H1 (cell line): Measurements from ENCODE around the gene PI4K2A. TPM values are rescaled to one million over a fixed set of nuclear protein-coding genes. Genes with fewer than 3 reads are reported as not detected.

Source experiments
- CTCF ChIA-PET: fragments of 300-600 bp; sonication (Branson Sonifier 250); formaldehyde crosslinking; loops from one replicate; lab custom pipeline; 2021; ENCODE audit not compliant: partially characterized antibody; lab: Charles Lee
- POLR2A ChIA-PET: fragments of 300-600 bp; sonication (Branson Sonifier 250); formaldehyde crosslinking; loops from one replicate; lab custom pipeline; 2021; ENCODE audit warnings: inconsistent platforms; ENCODE audit not compliant: partially characterized antibody; lab: Charles Lee
- DNase-seq, 2 experiments: peaks; one replicate each; pipeline versions ENCODE4 v3.0.0 to v3.0.0-alpha.2; 2010 to 2022; ENCODE audit warnings: low spot score in 2 of 2, low read depth in 1 of 2, mixed read lengths in 1 of 2
- FAIRE-seq: peaks from 2 replicates; lab custom pipeline; 2011; peaks lifted over from hg19 to GRCh38; lab: Jason Lieb, UNC
- H2AFZ ChIP-seq: 2 replicates; pipeline ENCODE4 v1.8.1; 2012; ENCODE audit warnings: low read length, inconsistent platforms
- H2AK5ac ChIP-seq: 2 replicates; pipeline ENCODE4 v1.6.1; 2013; ENCODE audit warnings: low read depth, low read length
- H2BK120ac ChIP-seq: replicated peaks from 2 replicates; pipeline ENCODE3; 2013; ENCODE audit warnings: low read depth, low read length, inconsistent platforms
- H2BK12ac ChIP-seq: 2 replicates; pipeline ENCODE4 v1.6.1; 2013; ENCODE audit warnings: low read depth, low read length
- H2BK15ac ChIP-seq: 2 replicates; pipeline ENCODE4 v1.6.1; 2013; ENCODE audit warnings: low read length
- H2BK20ac ChIP-seq: 2 replicates; pipeline ENCODE4 v1.6.1; 2013; ENCODE audit warnings: low read length
- H2BK5ac ChIP-seq: 2 replicates; pipeline ENCODE4 v1.6.1; 2013; ENCODE audit warnings: low read depth, low read length
- H3K14ac ChIP-seq: 2 replicates; pipeline ENCODE4 v1.6.1; 2013; ENCODE audit warnings: inconsistent platforms; ENCODE audit not compliant: insufficient read length
- H3K18ac ChIP-seq: 2 replicates; pipeline ENCODE4 v1.6.1; 2013; ENCODE audit warnings: low read length; ENCODE audit errors: extremely low read depth
- H3K23ac ChIP-seq: 2 replicates; pipeline ENCODE4 v1.6.1; 2013; ENCODE audit warnings: inconsistent platforms; ENCODE audit not compliant: insufficient read length
- H3K23me2 ChIP-seq: 2 replicates; pipeline ENCODE4 v1.6.1; 2013; ENCODE audit warnings: low read depth, low read length
- H3K27ac ChIP-seq: 2 replicates; pipeline ENCODE4 v1.6.1; 2011; ENCODE audit warnings: low read depth, low read length, inconsistent platforms
- H3K27me3 ChIP-seq, 4 experiments: replicated peaks in 1 of 4; 1 replicate in 1 of 4; 2 replicates in 3 of 4; pipeline versions ENCODE4 v1.6.1 to v1.8.1; 2011 to 2013; ENCODE audit warnings: low read length in 3 of 4, mild to moderate bottlenecking in 3 of 4, inconsistent platforms in 2 of 4, mixed read lengths in 2 of 4, moderate library complexity in 1 of 4; ENCODE audit not compliant: control insufficient read depth in 3 of 4, insufficient read depth in 3 of 4; ENCODE audit errors: extremely low read depth in 1 of 4
- H3K36me3 ChIP-seq, 4 experiments: 2 replicates each; pipeline versions ENCODE4 v1.6.1 to v1.8.1; 2011 to 2013; ENCODE audit warnings: mild to moderate bottlenecking in 4 of 4, low read length in 3 of 4, moderate library complexity in 2 of 4, control low read depth in 1 of 4, inconsistent platforms in 1 of 4; ENCODE audit not compliant: insufficient read depth in 4 of 4, control insufficient read depth in 2 of 4
- H3K4ac ChIP-seq: replicated peaks from 2 replicates; pipeline ENCODE3; 2013; ENCODE audit warnings: low read length, low read depth, mixed read lengths, inconsistent platforms; ENCODE audit not compliant: insufficient read length
- H3K4me1 ChIP-seq, 4 experiments: replicated peaks in 1 of 4; 1 replicate in 1 of 4; 2 replicates in 3 of 4; pipeline versions ENCODE4 v1.6.1 to v1.8.1; 2011 to 2013; ENCODE audit warnings: low read length in 3 of 4, inconsistent platforms in 2 of 4, mixed read lengths in 1 of 4; ENCODE audit not compliant: insufficient read depth in 4 of 4, control insufficient read depth in 3 of 4
- H3K4me2 ChIP-seq, 2 experiments: 2 replicates each; pipeline versions ENCODE4 v1.6.1 to v1.8.1; 2011 to 2013; ENCODE audit warnings: low read depth in 2 of 2, low read length in 2 of 2, control low read depth in 1 of 2, inconsistent platforms in 1 of 2, mild to moderate bottlenecking in 1 of 2; ENCODE audit not compliant: insufficient read depth in 1 of 2
- H3K4me3 ChIP-seq, 4 experiments: fragments of 200-600, 300-600 bp in 1 of 4; sonication (generic), shearing (Covaris generic), sonication (Bioruptor Twin) in 1 of 4; 2 replicates each; pipeline versions ENCODE4 v1.5.1 to v1.8.1; 2011 to 2016; ENCODE audit warnings: low read length in 4 of 4, low read depth in 3 of 4, control low read depth in 2 of 4, inconsistent platforms in 2 of 4, mild to moderate bottlenecking in 2 of 4, mixed read lengths in 1 of 4, moderate library complexity in 1 of 4; ENCODE audit not compliant: insufficient read depth in 2 of 4; ENCODE audit errors: extremely low read depth in 1 of 4
- H3K56ac ChIP-seq: replicated peaks from 2 replicates; pipeline ENCODE3; 2013; ENCODE audit warnings: low read depth, mild to moderate bottlenecking, mixed read lengths, low read length, inconsistent platforms; ENCODE audit not compliant: insufficient read length
- H3K79me1 ChIP-seq: 2 replicates; pipeline ENCODE4 v1.6.1; 2013; ENCODE audit warnings: low read depth, low read length, control low read depth
- H3K79me2 ChIP-seq, 2 experiments: 2 replicates each; pipeline versions ENCODE4 v1.6.1 to v1.8.1; 2012 to 2013; ENCODE audit warnings: low read length in 2 of 2, mild to moderate bottlenecking in 2 of 2, inconsistent platforms in 1 of 2; ENCODE audit not compliant: insufficient read depth in 2 of 2, control insufficient read depth in 1 of 2
- H3K9ac ChIP-seq, 4 experiments: replicated peaks in 1 of 4; 1 replicate in 1 of 4; 2 replicates in 3 of 4; pipeline versions ENCODE4 v1.6.1 to v1.8.1; 2011 to 2013; ENCODE audit warnings: low read depth in 3 of 4, low read length in 3 of 4, control low read depth in 2 of 4, mild to moderate bottlenecking in 2 of 4, moderate library complexity in 2 of 4, inconsistent platforms in 1 of 4; ENCODE audit errors: extremely low read depth in 1 of 4
- H3K9me3 ChIP-seq, 2 experiments: 2 replicates each; pipeline versions ENCODE4 v1.6.1 to v1.8.1; 2012 to 2013; ENCODE audit warnings: mild to moderate bottlenecking in 2 of 2, moderate library complexity in 2 of 2, control low read depth in 1 of 2, inconsistent platforms in 1 of 2, low read depth in 1 of 2, low read length in 1 of 2, mixed read lengths in 1 of 2; ENCODE audit not compliant: insufficient read depth in 2 of 2
- H4K20me1 ChIP-seq, 2 experiments: replicated peaks in 1 of 2; 2 replicates each; pipeline versions ENCODE3 to v1.8.1; 2011 to 2013; ENCODE audit warnings: inconsistent platforms in 2 of 2, low read length in 2 of 2, mild to moderate bottlenecking in 1 of 2; ENCODE audit not compliant: insufficient read depth in 2 of 2, control insufficient read depth in 1 of 2
- H4K5ac ChIP-seq: 2 replicates; pipeline ENCODE4 v1.6.1; 2013; ENCODE audit warnings: low read length, low read depth, mixed read lengths, inconsistent platforms; ENCODE audit not compliant: insufficient read length
- H4K8ac ChIP-seq: 2 replicates; pipeline ENCODE4 v1.8.0; 2013; ENCODE audit warnings: mild to moderate bottlenecking, moderate library complexity, low read length, inconsistent platforms; ENCODE audit not compliant: insufficient read depth; ENCODE audit errors: extremely low read depth
- H4K91ac ChIP-seq: replicated peaks from 2 replicates; pipeline ENCODE3; 2013; ENCODE audit warnings: low read length, mixed read lengths, inconsistent platforms; ENCODE audit not compliant: insufficient read length
- BACH1 ChIP-seq: IDR thresholded peaks from 2 replicates; pipeline ENCODE4 v1.6.1; 2012; ENCODE audit warnings: low read length, improper control_type of control experiment
- BRCA1 ChIP-seq: IDR thresholded peaks from 2 replicates; pipeline ENCODE4 v1.6.1; 2012; ENCODE audit warnings: low read depth, low read length, improper control_type of control experiment
- CHD1 ChIP-seq: IDR thresholded peaks from 2 replicates; pipeline ENCODE4 v1.6.1; 2012; ENCODE audit warnings: low read depth, low read length, improper control_type of control experiment
- JUN ChIP-seq: IDR thresholded peaks from 2 replicates; pipeline ENCODE4 v1.6.1; 2011; ENCODE audit warnings: low read depth, mild to moderate bottlenecking, improper control_type of control experiment, low read length
- POU5F1 ChIP-seq: IDR thresholded peaks from 2 replicates; pipeline ENCODE4 v1.6.1; 2011; ENCODE audit warnings: low read depth, mild to moderate bottlenecking, low read length, moderate library complexity
- SIX5 ChIP-seq: IDR thresholded peaks from 2 replicates; pipeline ENCODE4 v1.6.1; 2011; ENCODE audit warnings: mild to moderate bottlenecking, low read depth, low read length
- SP2 ChIP-seq: IDR thresholded peaks from 2 replicates; pipeline ENCODE4 v1.6.1; 2012; ENCODE audit warnings: mild to moderate bottlenecking, low read length, inconsistent platforms
- WGBS, 2 experiments: shearing (Covaris generic) in 1 of 2; methylation state at CpG; one replicate each; pipeline versions ENCODE4 v1.1.6 to v1.1.7; 2013 to 2015; ENCODE audit warnings: low lambda C conversion rate in 2 of 2, mixed read lengths in 2 of 2, inconsistent platforms in 1 of 2, low coverage in 1 of 2, missing lambda C conversion rate in 1 of 2; ENCODE audit not compliant: insufficient replicate concordance in 2 of 2, insufficient coverage in 1 of 2, insufficient read length in 1 of 2; ENCODE audit errors: extremely low coverage in 1 of 2, missing lambda C conversion rate in 1 of 2; 5-methylcytosine and 5-hydroxymethylcytosine counted together
- polyA plus RNA-seq, 7 experiments: library from polyadenylated mRNA; depleted of rRNA in 3 of 7; stranded (reverse) in 5 of 7; unstranded in 2 of 7; fragments of >200 nt in 5 of 7; fragments of 200-250 nt in 2 of 7; gene quantifications; 1 replicate in 5 of 7; 2 replicates in 1 of 7; 4 replicates in 1 of 7; pipeline versions ENCODE4 v1.2.1 to v1.2.3, GENCODE V29; 2011 to 2013; ENCODE audit warnings: missing spikeins in 2 of 7, mixed read lengths in 2 of 7
- total RNA-seq: library from RNA; stranded (reverse); fragmentation: NEBNext Ultra II Directional; extraction: Animal tissue kit (Norgen Biotek cat#: 25700); gene quantifications from 2 replicates; pipeline ENCODE4 v1.2.1, GENCODE V29; 2021

PI4K2A gene
- total and polyA plus RNA-seq, 2 of the 8 experiments (the other 6 are each of a cell fraction or from before 2014, with no cell fraction given) = 20.7 to 21.9 TPM

DNA sequence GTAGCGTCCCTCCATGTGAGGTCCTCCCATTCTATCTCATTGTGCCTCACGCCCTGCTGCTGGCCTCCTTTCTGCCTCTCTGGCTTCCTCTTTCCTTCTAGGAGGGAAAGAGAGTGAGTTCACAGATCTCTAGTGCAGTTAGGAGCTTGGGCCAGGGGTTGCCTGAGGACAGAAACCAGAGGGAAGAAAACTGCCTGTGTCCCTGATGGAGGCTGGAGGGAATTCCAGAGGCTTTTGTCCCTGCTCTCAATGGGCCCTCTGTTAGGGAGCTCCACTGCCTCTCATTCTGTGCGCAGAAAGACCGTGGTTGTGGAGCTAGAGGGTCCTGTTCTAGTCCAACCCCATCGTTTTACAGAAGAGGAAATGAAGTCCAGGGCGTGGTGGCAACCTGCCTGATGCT lies 77.7 kb downstream of the PI4K2A start:
- H4K91ac ChIP-seq = no peak overlapping the region
- H2BK5ac ChIP-seq = no peak overlapping the region
- H3K27ac ChIP-seq = no peak overlapping the region
- no peak overlapping the region for H3K14ac ChIP-seq
- 91% methylated on average over 6 of the region's 6 CpGs; no CpG with 5 or more reads in 1 of the 2 experiments for WGBS, 2 experiments
- no peak overlapping the region for H3K9ac ChIP-seq
- H2AK5ac ChIP-seq = no peak overlapping the region
- no peak for DNase-seq
- H3K79me1 ChIP-seq = 0 out of 2 replicates have a peak, but pooled peaks cover 2% of the 10 kb centered on the region
- H4K5ac ChIP-seq = no peak overlapping the region
- no peaks in the 10 kb centered on the region for H3K27me3 ChIP-seq
- no peak overlapping the region for H2BK12ac ChIP-seq
- no peak overlapping the region for H3K4me3 ChIP-seq
- H3K4me2 ChIP-seq = no peak overlapping the region; a peak in 1 of 4 replicates
- ChIA-PET CTCF (interaction anchor here (0.6 to 20.9 kb wide), 6 partner anchors 12 to 273 kb away, joined by 3 to 773 read pairs (median 58); partner anchors contain the start of gene ZFYVE27), POLR2A (interaction anchor here (0.8 to 12.5 kb wide), 5 partner anchors 10 to 35 kb away, joined by 3 to 234 read pairs (median 6); partner anchors contain the start of genes AVPI1 and ZFYVE27)
- H3K56ac ChIP-seq = no peak overlapping the region
- H3K23ac ChIP-seq = no peak overlapping the region
- TF ChIP-seq SIX5 = no peak
- TF ChIP-seq CHD1 = no peak
- TF ChIP-seq POU5F1 = no peak
- no peak for TF ChIP-seq BRCA1
- TF ChIP-seq BACH1 = no peak
- TF ChIP-seq SP2 = no peak
- no peak for TF ChIP-seq JUN
- no peaks in the 10 kb centered on the region for H4K20me1 ChIP-seq
- H3K4ac ChIP-seq = no peak overlapping the region
- H3K79me2 ChIP-seq = peaks cover 0 to 5% of the 10 kb centered on the region in 2 experiments; a peak in 1 of 4 replicates
- H3K18ac ChIP-seq = no peak overlapping the region
- peaks cover 0 to 16% (median 4%) of the 10 kb centered on the region in 4 experiments; a peak in 3 of 8 replicates for H3K36me3 ChIP-seq
- no peak overlapping the region for H2BK15ac ChIP-seq
- H4K8ac ChIP-seq = peak overlapping the region; percentile 21; the same call in 1 of the 2 replicates
- no peak for FAIRE-seq
- no peak overlapping the region for H2BK20ac ChIP-seq
- H2BK120ac ChIP-seq = no peak overlapping the region
- peaks cover 10% of the 10 kb centered on the region; the same call in 1 of the 2 replicates for H3K23me2 ChIP-seq
- peaks cover 0 to 15% (median 8%) of the 10 kb centered on the region in 4 experiments; a peak in 6 of 7 replicates for H3K4me1 ChIP-seq
- no peaks in the 10 kb centered on the region for H3K9me3 ChIP-seq
- H2AFZ ChIP-seq = no peak overlapping the region
